Neuronal stem cell (in vitro differentiated cells): ENCODE measurements around the gene NTRK1.
"Not testable (repeated sequence)": the region's sequence is repeated elsewhere in the genome, so short reads cannot be mapped to it uniquely, and the experiment has no call there.

ENCODE experiments used
- DNase-seq: peaks from one replicate; pipeline ENCODE4 v3.0.0-alpha.2; 2013; ENCODE audit warnings: low spot score
- H2AFZ ChIP-seq: one replicate; pipeline ENCODE4 v1.6.1; 2013; ENCODE audit warnings: mild to moderate bottlenecking, low read length, inconsistent platforms
- H2AK5ac ChIP-seq: 2 replicates; pipeline ENCODE4 v1.6.1; 2013; ENCODE audit warnings: low read depth, mild to moderate bottlenecking, inconsistent platforms, low read length, moderate library complexity, mixed read lengths
- H2BK120ac ChIP-seq: 2 replicates; pipeline ENCODE4 v1.6.1; 2013; ENCODE audit warnings: low read depth, mild to moderate bottlenecking, inconsistent platforms, low read length, moderate library complexity, mixed read lengths
- H2BK12ac ChIP-seq: one replicate; pipeline ENCODE4 v1.6.1; 2013; ENCODE audit warnings: low read length, inconsistent platforms
- H2BK15ac ChIP-seq: 2 replicates; pipeline ENCODE4 v1.6.1; 2013; ENCODE audit warnings: mild to moderate bottlenecking, low read length, inconsistent platforms, mixed read lengths
- H2BK5ac ChIP-seq: one replicate; pipeline ENCODE4 v1.6.1; 2013; ENCODE audit warnings: inconsistent platforms, mild to moderate bottlenecking, low read length, moderate library complexity
- H3K14ac ChIP-seq: one replicate; pipeline ENCODE4 v1.6.1; 2013; ENCODE audit warnings: low read length, inconsistent platforms
- H3K18ac ChIP-seq: 2 replicates; pipeline ENCODE4 v1.6.1; 2013; ENCODE audit warnings: low read length, inconsistent platforms
- H3K23ac ChIP-seq: 2 replicates; pipeline ENCODE4 v1.6.1; 2013; ENCODE audit warnings: low read depth, mild to moderate bottlenecking, mixed read lengths, low read length, inconsistent platforms; ENCODE audit not compliant: poor library complexity
- H3K27ac ChIP-seq: replicated peaks from 3 replicates; pipeline ENCODE4 v1.5.1; 2013; ENCODE audit warnings: low read length, inconsistent platforms
- H3K27me3 ChIP-seq, 3 experiments: 2 replicates each; pipeline ENCODE4 v1.6.1; 2013; ENCODE audit warnings: low read length in 3 of 3, mild to moderate bottlenecking in 2 of 3, inconsistent platforms in 1 of 3, low read depth in 1 of 3, mixed read lengths in 1 of 3, moderate library complexity in 1 of 3; ENCODE audit not compliant: control insufficient read depth in 3 of 3, insufficient read depth in 3 of 3
- H3K36me3 ChIP-seq, 2 donors: replicated peaks in 1 of 2; 2 replicates each; pipeline ENCODE4 v1.6.1; 2013; ENCODE audit warnings: low read length in 2 of 2; ENCODE audit not compliant: control insufficient read depth in 2 of 2, insufficient read depth in 2 of 2
- H3K4ac ChIP-seq: 2 replicates; pipeline ENCODE4 v1.6.1; 2013; ENCODE audit warnings: inconsistent platforms, mild to moderate bottlenecking, low read length, moderate library complexity
- H3K4me1 ChIP-seq, 2 donors: 1 replicate in 1 of 2; 2 replicates in 1 of 2; pipeline ENCODE4 v1.6.1; 2013; ENCODE audit warnings: low read length in 2 of 2, low read depth in 1 of 2; ENCODE audit not compliant: control insufficient read depth in 2 of 2, insufficient read depth in 1 of 2
- H3K4me2 ChIP-seq: one replicate; pipeline ENCODE4 v1.6.1; 2013; ENCODE audit warnings: mild to moderate bottlenecking, low read length, inconsistent platforms; ENCODE audit not compliant: insufficient read depth, poor library complexity, severe bottlenecking
- H3K4me3 ChIP-seq, 2 donors: 2 replicates each; pipeline ENCODE4 v1.5.1; 2013; ENCODE audit warnings: low read length in 2 of 2, mild to moderate bottlenecking in 2 of 2, inconsistent platforms in 1 of 2, moderate library complexity in 1 of 2
- H3K79me1 ChIP-seq: one replicate; pipeline ENCODE4 v1.6.1; 2013; ENCODE audit warnings: low read depth, mild to moderate bottlenecking, inconsistent platforms, low read length, moderate library complexity
- H3K9ac ChIP-seq: one replicate; pipeline ENCODE4 v1.6.1; 2013; ENCODE audit warnings: mild to moderate bottlenecking, low read depth, low read length, inconsistent platforms; ENCODE audit not compliant: poor library complexity
- H3K9me3 ChIP-seq, 2 donors: replicated peaks in 1 of 2; 2 replicates each; pipeline versions ENCODE3 to v1.6.1; 2013; ENCODE audit warnings: low read length in 2 of 2, mild to moderate bottlenecking in 2 of 2, inconsistent platforms in 1 of 2, low read depth in 1 of 2, mixed read lengths in 1 of 2, moderate library complexity in 1 of 2; ENCODE audit not compliant: control insufficient read depth in 2 of 2, insufficient read depth in 1 of 2
- H4K8ac ChIP-seq: one replicate; pipeline ENCODE4 v1.6.1; 2013; ENCODE audit warnings: low read depth, mild to moderate bottlenecking, inconsistent platforms, low read length, moderate library complexity
- H4K91ac ChIP-seq: one replicate; pipeline ENCODE4 v1.6.1; 2013; ENCODE audit warnings: low read length, low read depth, mild to moderate bottlenecking, inconsistent platforms; ENCODE audit not compliant: poor library complexity
- WGBS, 2 donors: extraction: QIAGEN DNeasy Blood & Tissue Kit; methylation state at CpG; one replicate each; pipeline ENCODE4 v1.1.7; 2013; ENCODE audit warnings: missing lambda C conversion rate in 2 of 2, mixed read lengths in 1 of 2; ENCODE audit not compliant: insufficient read length in 2 of 2, insufficient replicate concordance in 1 of 2; ENCODE audit errors: extremely low coverage in 2 of 2; 5-methylcytosine and 5-hydroxymethylcytosine counted together

The NTRK1 gene

GRCh38 chr1:156926175-156926574 is 65.5 kb downstream of the NTRK1 start:
- Histone ChIP-seq H2BK15ac (no peak overlapping the region), H4K91ac (no peak overlapping the region), H3K9ac (no peak overlapping the region), H2BK12ac (no peak overlapping the region), H4K8ac (no peak overlapping the region), H3K4me1 (peaks cover 3 to 5% of the 10 kb centered on the region in 2 donors), H3K18ac (no peak overlapping the region), H3K27ac (no peak overlapping the region), H3K36me3 (no peaks in the 10 kb centered on the region), H2AK5ac (no peak overlapping the region), H3K4me3 (no peak overlapping the region), H3K23ac (no peak overlapping the region), H3K14ac (no peak overlapping the region), H3K27me3 (peaks cover 46 to 86% (median 74%) of the 10 kb centered on the region in 3 experiments), H2BK120ac (no peak overlapping the region), H3K79me1 (no peaks in the 10 kb centered on the region), H2BK5ac (no peak overlapping the region), H3K4ac (no peak overlapping the region), H2AFZ (no peak overlapping the region), H3K4me2 (no peak overlapping the region), H3K9me3 (peaks cover 2 to 3% of the 10 kb centered on the region in 2 donors)
- no peak for DNase-seq
- WGBS, 2 donors = no CpG with 5 or more reads among the region's 3 CpGs

DNA sequence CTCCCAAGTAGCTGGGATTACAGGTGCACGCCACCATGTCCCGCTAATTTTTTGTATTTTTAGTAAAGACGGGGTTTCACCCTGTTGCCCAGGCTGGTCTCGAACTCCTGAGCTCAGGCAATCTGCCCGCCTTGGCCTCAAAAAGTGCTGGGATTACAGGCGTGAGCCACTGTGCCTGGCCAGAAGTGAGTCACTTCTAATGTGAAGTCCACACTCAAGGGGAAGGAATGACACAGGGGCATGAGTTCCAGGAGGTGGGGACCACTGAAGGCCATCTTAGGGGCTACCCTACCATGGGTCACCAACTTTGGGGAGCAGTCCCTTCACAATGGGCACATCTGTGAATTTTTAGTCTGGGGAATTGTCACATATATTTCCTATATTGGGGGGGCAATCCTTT is 66.0 kb downstream of the NTRK1 start:
- not testable (repeated sequence) for H3K79me1 ChIP-seq, H3K9ac ChIP-seq, H2AK5ac ChIP-seq, H2BK120ac ChIP-seq, H4K8ac ChIP-seq, H3K4ac ChIP-seq, H2BK15ac ChIP-seq, H2BK5ac ChIP-seq, H3K18ac ChIP-seq, H3K4me2 ChIP-seq, H3K27ac ChIP-seq, H2AFZ ChIP-seq, H4K91ac ChIP-seq, H3K14ac ChIP-seq, H3K4me1 ChIP-seq, H3K9me3 ChIP-seq, H2BK12ac ChIP-seq, H3K23ac ChIP-seq, H3K4me3 ChIP-seq, DNase-seq, H3K36me3 ChIP-seq
- no CpG with 5 or more reads among the region's 6 CpGs for WGBS, 2 donors
- H3K27me3 ChIP-seq = peaks cover 45 to 81% (median 69%) of the 10 kb centered on the region in 3 experiments

GRCh38 chr1:156927215-156928042 is 66.8 kb downstream of the NTRK1 start:
- Histone ChIP-seq H3K4me2 (peak overlapping the region; percentile 78), H3K4me3 (peak overlapping the region; percentile 26 to 73), H3K14ac (peak overlapping the region; percentile 97), H3K79me1 (no peaks in the 10 kb centered on the region), H3K36me3 (no peaks in the 10 kb centered on the region), H4K91ac (no peak overlapping the region), H2BK120ac (no peak overlapping the region), H3K18ac (peak overlapping the region; percentile 94), H2AK5ac (no peak overlapping the region), H2BK5ac (no peak overlapping the region), H2AFZ (peak overlapping the region; percentile 94), H3K27me3 (peaks cover 38 to 74% (median 61%) of the 10 kb centered on the region in 3 experiments), H4K8ac (no peak overlapping the region), H3K4ac (no peak overlapping the region), H3K27ac (no peak overlapping the region), H2BK12ac (peak overlapping the region; percentile 43), H3K9ac (peak overlapping the region; percentile 82), H3K9me3 (peaks cover 2 to 3% of the 10 kb centered on the region in 2 donors), H2BK15ac (no peak overlapping the region), H3K23ac (peak overlapping the region; percentile 52), H3K4me1 (peaks cover 3 to 9% of the 10 kb centered on the region in 2 donors)
- peak; percentile 75 for DNase-seq
- no CpG with 5 or more reads among the region's 64 CpGs for WGBS, 2 donors

- Histone ChIP-seq H2AK5ac (no peak overlapping the region), H3K23ac (peak overlapping the region; percentile 52), H2BK5ac (no peak overlapping the region), H2BK12ac (no peak overlapping the region), H3K27me3 (peaks cover 33 to 67% (median 55%) of the 10 kb centered on the region in 3 experiments), H3K9me3 (peaks cover 2 to 3% of the 10 kb centered on the region in 2 donors), H2BK15ac (no peak overlapping the region), H2AFZ (peak overlapping the region; percentile 94), H3K4me3 (no peak overlapping the region), H4K8ac (no peak overlapping the region), H4K91ac (no peak overlapping the region), H3K9ac (no peak overlapping the region), H3K4me1 (peaks cover 4 to 9% of the 10 kb centered on the region in 2 donors), H3K79me1 (no peaks in the 10 kb centered on the region), H2BK120ac (no peak overlapping the region), H3K27ac (no peak overlapping the region), H3K4me2 (no peak overlapping the region), H3K18ac (no peak overlapping the region), H3K14ac (no peak overlapping the region), H3K36me3 (no peaks in the 10 kb centered on the region), H3K4ac (no peak overlapping the region)
- WGBS, 2 donors = no CpG with 5 or more reads among the region's 4 CpGs
- DNase-seq = no peak
These were observed 67.5 kb downstream of the NTRK1 start for GRCh38 chr1:156928043-156928602.
